Right atrium auricular region (tissue), 2 donors: ENCODE data around the gene CYGB. TPM values are rescaled to one million over a fixed set of nuclear protein-coding genes. Genes with fewer than 3 reads are reported as not detected.

Experiments
- DNase-seq: peaks from one replicate; pipeline ENCODE4 v3.0.0-alpha.2; 2019; ENCODE audit warnings: low spot score
- H3K27ac ChIP-seq, 2 donors: fragments of 200-600 bp; sonication (generic); 1 replicate in 1 of 2; 2 replicates in 1 of 2; pipeline ENCODE4 v1.5.1; 2016 to 2019
- H3K27me3 ChIP-seq, 2 donors: fragments of 200-600 bp; sonication (generic); one replicate each; pipeline versions ENCODE4 v1.5.1 to v1.6.0; 2017 to 2019
- H3K36me3 ChIP-seq: fragments of 200-600 bp; sonication (generic); one replicate; pipeline ENCODE4 v1.5.1; 2016
- H3K4me1 ChIP-seq, 2 donors: fragments of 200-600 bp; sonication (generic); one replicate each; pipeline versions ENCODE4 v1.5.1 to v1.6.0; 2017 to 2019
- H3K4me3 ChIP-seq, 2 donors: fragments of 200-600 bp; sonication (generic); 1 replicate in 1 of 2; 2 replicates in 1 of 2; pipeline ENCODE4 v1.5.1; 2017 to 2019; ENCODE audit warnings: mild to moderate bottlenecking in 1 of 2, moderate library complexity in 1 of 2
- H3K9me3 ChIP-seq, 2 donors: fragments of 200-600 bp; sonication (generic); one replicate each; pipeline ENCODE4 v1.5.1; 2019
- CTCF ChIP-seq, 2 donors: fragments of 200-600 bp; sonication (generic); IDR thresholded peaks; one replicate each; pipeline ENCODE4 v1.5.1; 2019; ENCODE audit warnings: antibody characterized with exemption in 2 of 2
- total RNA-seq, 2 donors: library from RNA; depleted of rRNA; stranded (reverse); fragments of >200 nt; gene quantifications; one replicate each; pipeline ENCODE4 v1.1.0, GENCODE V29; 2016

CYGB gene
- total RNA-seq, 2 donors from 2014 or later: 23.0 to 48.7 TPM

- Histone ChIP-seq H3K4me1 (peaks cover 0 to 72% of the 10 kb centered on the region in 2 donors), H3K27ac (peak overlapping the region; percentile 55 to 81)
- peak; percentile 77 for DNase-seq
Observed at GRCh38 chr17:76547183-76547641, 9.7 kb upstream of the CYGB start.

GRCh38 chr17:76546556-76547182 is 9.2 kb upstream of the CYGB start:
- no peaks in the 10 kb centered on the region for H3K9me3 ChIP-seq
- no peaks in the 10 kb centered on the region for H3K27me3 ChIP-seq
- no peaks in the 10 kb centered on the region for H3K36me3 ChIP-seq
- no peak overlapping the region for H3K4me3 ChIP-seq
- H3K4me1 ChIP-seq: peaks cover 0 to 78% of the 10 kb centered on the region in 2 donors
- DNase-seq: no peak
- peak overlapping the region; percentile 55 to 81 for H3K27ac ChIP-seq
- no peak for TF ChIP-seq CTCF (IDR thresholded peaks at IDR 0.05)

More at GRCh38 chr17:76547183-76547641, 9.7 kb upstream of the CYGB start:
- Histone ChIP-seq H3K27me3 (no peaks in the 10 kb centered on the region), H3K9me3 (no peaks in the 10 kb centered on the region), H3K36me3 (no peaks in the 10 kb centered on the region), H3K4me3 (no peak overlapping the region)
- TF ChIP-seq CTCF (IDR thresholded peaks at IDR 0.05): peak; percentile 56 to 83

GRCh38 chr17:76545918-76546555 is 8.5 kb upstream of the CYGB start:
- Histone ChIP-seq H3K27me3 (no peaks in the 10 kb centered on the region), H3K4me3 (no peak overlapping the region), H3K9me3 (no peaks in the 10 kb centered on the region), H3K36me3 (no peaks in the 10 kb centered on the region), H3K27ac (peak overlapping the region; percentile 55 to 81), H3K4me1 (peaks cover 0 to 80% of the 10 kb centered on the region in 2 donors)
- no peak for TF ChIP-seq CTCF (IDR thresholded peaks at IDR 0.05)
- no peak for DNase-seq

GRCh38 chr17:76544546-76545365 is 7.2 kb upstream of the CYGB start:
- Histone ChIP-seq H3K9me3 (no peaks in the 10 kb centered on the region), H3K4me3 (peak overlapping the region in 1 of 2 donors; percentile 11), H3K27me3 (no peaks in the 10 kb centered on the region), H3K27ac (peak overlapping the region; percentile 81 to 88), H3K4me1 (peaks cover 0 to 84% of the 10 kb centered on the region in 2 donors), H3K36me3 (no peaks in the 10 kb centered on the region)
- TF ChIP-seq CTCF (IDR thresholded peaks at IDR 0.05): no peak
- DNase-seq: no peak

- H3K4me1 ChIP-seq: peaks cover 0 to 91% of the 10 kb centered on the region in 2 donors
- H3K27me3 ChIP-seq: no peaks in the 10 kb centered on the region
- H3K9me3 ChIP-seq: no peaks in the 10 kb centered on the region
- no peak for DNase-seq
- H3K4me3 ChIP-seq: peak overlapping the region in 1 of 2 donors; percentile 11
- peak overlapping the region; percentile 81 to 88 for H3K27ac ChIP-seq
- no peaks in the 10 kb centered on the region for H3K36me3 ChIP-seq
- TF ChIP-seq CTCF (IDR thresholded peaks at IDR 0.05): no peak
Observed at GRCh38 chr17:76543826-76544545, 6.5 kb upstream of the CYGB start.
